SU-DHL-6 (cell line): Measurements from ENCODE around the gene ADK.

Source experiments
- H2AFZ ChIP-seq: fragments of 200-600 bp; sonication (generic); 2 replicates; pipeline ENCODE4 v1.6.1; 2014; ENCODE audit warnings: low read depth, mild to moderate bottlenecking, moderate library complexity, mixed read lengths, antibody characterized with exemption, low read length; ENCODE audit not compliant: severe bottlenecking
- H3F3A ChIP-seq: fragments of 200-600 bp; shearing (Covaris generic); 2 replicates; pipeline ENCODE4 v1.6.0; 2016; ENCODE audit warnings: antibody characterized with exemption, mild to moderate bottlenecking; ENCODE audit not compliant: insufficient read depth
- H3K27ac ChIP-seq: fragments of 200-600 bp; sonication (generic); 2 replicates; pipeline ENCODE4 v1.5.1; 2016; ENCODE audit warnings: low read depth, mild to moderate bottlenecking, low read length, moderate library complexity, mixed read lengths
- H3K27me3 ChIP-seq: fragments of 200-600 bp; sonication (generic), shearing (Covaris generic); 2 replicates; pipeline ENCODE4 v1.6.0; 2014; ENCODE audit warnings: mild to moderate bottlenecking, low read length
- H3K36me3 ChIP-seq: fragments of 200-600 bp; sonication (generic); 2 replicates; pipeline ENCODE4 v1.6.1; 2014; ENCODE audit warnings: mild to moderate bottlenecking, low read length, mixed read lengths
- H3K4me2 ChIP-seq: fragments of 300-600, 200-600 bp; shearing (Covaris generic), sonication (generic); 2 replicates; pipeline ENCODE4 v1.6.0; 2014; ENCODE audit warnings: low read length, low read depth, mild to moderate bottlenecking; ENCODE audit not compliant: poor library complexity, severe bottlenecking
- H3K4me3 ChIP-seq: fragments of 200-600 bp; sonication (generic); 2 replicates; pipeline ENCODE4 v1.5.1; 2014; ENCODE audit warnings: antibody characterized with exemption, low read length, mild to moderate bottlenecking, mixed read lengths; ENCODE audit not compliant: insufficient read depth, poor library complexity, severe bottlenecking
- H3K79me2 ChIP-seq: fragments of 200-600 bp; sonication (generic); 2 replicates; pipeline ENCODE4 v1.6.1; 2014; ENCODE audit warnings: mild to moderate bottlenecking, low read length, moderate library complexity; ENCODE audit not compliant: insufficient read depth
- H3K9ac ChIP-seq: fragments of 200-600 bp; sonication (generic); 2 replicates; pipeline ENCODE4 v1.7.0; 2014; ENCODE audit warnings: mild to moderate bottlenecking, low read length
- H3K9me2 ChIP-seq: fragments of 200-600 bp; sonication (generic); replicated peaks from 2 replicates; pipeline ENCODE4 v1.6.1; 2014; ENCODE audit warnings: low read length; ENCODE audit not compliant: insufficient read depth
- H3K9me3 ChIP-seq: fragments of 200-600 bp; sonication (generic); 2 replicates; pipeline ENCODE4 v1.6.1; 2014; ENCODE audit warnings: low read length, mixed read lengths; ENCODE audit not compliant: insufficient read depth
- H4K20me1 ChIP-seq: fragments of 200-600 bp; sonication (generic); 2 replicates; pipeline ENCODE4 v1.6.1; 2014; ENCODE audit warnings: low read depth, mild to moderate bottlenecking, antibody characterized with exemption, low read length, moderate library complexity, mixed read lengths
- CTCF ChIP-seq: fragments of 200-600 bp; sonication (generic); IDR thresholded peaks from one replicate; pipeline ENCODE4 v1.5.1; 2017; ENCODE audit warnings: antibody characterized with exemption, mild to moderate bottlenecking, low read length, moderate library complexity; ENCODE audit not compliant: insufficient read depth, poor library complexity, severe bottlenecking
- EZH2phosphoT487 ChIP-seq: fragments of 200-600 bp; sonication (generic), shearing (Covaris generic); conservative IDR thresholded peaks from 2 replicates; pipeline ENCODE4 v1.6.1; 2018; ENCODE audit warnings: mild to moderate bottlenecking, antibody characterized with exemption, low read length, moderate library complexity, mixed read lengths

Gene ADK

GRCh38 chr10:74485283-74485682, 334.3 kb downstream of the ADK start:
- Histone ChIP-seq H3K9me2 (no peaks in the 10 kb centered on the region), H3K36me3 (no peaks in the 10 kb centered on the region), H3K27me3 (no peaks in the 10 kb centered on the region), H3K79me2 (no peaks in the 10 kb centered on the region), H3K9me3 (no peaks in the 10 kb centered on the region), H3K27ac (no peak overlapping the region), H3K4me2 (no peak overlapping the region), H4K20me1 (no peaks in the 10 kb centered on the region), H3K9ac (no peak overlapping the region), H3F3A (no peaks in the 10 kb centered on the region; the same call in 1 of the 2 replicates), H2AFZ (no peak overlapping the region), H3K4me3 (no peak overlapping the region)
- TF ChIP-seq CTCF (no peak), EZH2phosphoT487 (no peak)

GRCh38 chr10:74486659-74487058, 335.6 kb downstream of the ADK start:
- H3K9ac ChIP-seq: no peak overlapping the region
- H3K9me2 ChIP-seq: no peaks in the 10 kb centered on the region
- H2AFZ ChIP-seq: no peak overlapping the region
- H4K20me1 ChIP-seq: no peaks in the 10 kb centered on the region
- TF ChIP-seq CTCF (no peak), EZH2phosphoT487 (no peak)
- H3K36me3 ChIP-seq: no peaks in the 10 kb centered on the region
- no peak overlapping the region for H3K4me3 ChIP-seq
- H3K27me3 ChIP-seq: no peaks in the 10 kb centered on the region
- H3K79me2 ChIP-seq: no peaks in the 10 kb centered on the region
- H3F3A ChIP-seq: no peaks in the 10 kb centered on the region; the same call in 1 of the 2 replicates
- no peak overlapping the region for H3K4me2 ChIP-seq
- no peaks in the 10 kb centered on the region for H3K9me3 ChIP-seq
- H3K27ac ChIP-seq: no peak overlapping the region

- Histone ChIP-seq H3K4me3 (no peak overlapping the region), H3F3A (no peaks in the 10 kb centered on the region; the same call in 1 of the 2 replicates), H3K27me3 (no peaks in the 10 kb centered on the region), H2AFZ (no peak overlapping the region), H3K9me3 (no peaks in the 10 kb centered on the region), H3K9me2 (no peaks in the 10 kb centered on the region), H3K79me2 (no peaks in the 10 kb centered on the region), H3K36me3 (no peaks in the 10 kb centered on the region), H4K20me1 (no peaks in the 10 kb centered on the region), H3K9ac (no peak overlapping the region), H3K4me2 (no peak overlapping the region), H3K27ac (no peak overlapping the region)
- no peak for TF ChIP-seq CTCF
- TF ChIP-seq EZH2phosphoT487: no peak
Observed at GRCh38 chr10:74488907-74489306, 337.9 kb downstream of the ADK start.
